HepG2 (cell line): ENCODE data around the gene FRS2. TPM values are rescaled to one million over a fixed set of nuclear protein-coding genes. Genes with fewer than 3 reads are reported as not detected.

Experiments used
- EED ChIP-seq: sonication (generic); formaldehyde crosslinking; IDR thresholded peaks from 2 replicates; pipeline ENCODE4 v1.5.0; 2020; ENCODE audit warnings: mild to moderate bottlenecking, missing genetic modification reagents
- HNRNPK ChIP-seq: fragments of 200-400 bp; formaldehyde crosslinking; IDR thresholded peaks from 2 replicates; pipeline ENCODE4 v1.6.1; 2018; ENCODE audit warnings: low read length, low read depth, moderate library complexity, mild to moderate bottlenecking; ENCODE audit not compliant: poor library complexity, severe bottlenecking
- HOXA7 ChIP-seq: sonication (generic); formaldehyde crosslinking; IDR thresholded peaks from 2 replicates; pipeline ENCODE4 v1.8.1; 2022; ENCODE audit warnings: mild to moderate bottlenecking, missing genetic modification reagents, moderate library complexity
- MXD4 ChIP-seq: IDR thresholded peaks from 2 replicates; pipeline ENCODE4 v1.6.1; 2016; ENCODE audit warnings: mild to moderate bottlenecking, missing biosample characterization, missing genetic modification reagents
- NR2C2 ChIP-seq: sonication (generic); formaldehyde crosslinking; IDR thresholded peaks from 2 replicates; pipeline ENCODE4 v1.4.0; 2020; ENCODE audit warnings: missing genetic modification reagents, mild to moderate bottlenecking, moderate library complexity, borderline replicate concordance
- RBFOX2 ChIP-seq: fragments of 200-400 bp; formaldehyde crosslinking; IDR thresholded peaks from 2 replicates; pipeline ENCODE4 v1.6.1; 2017; ENCODE audit warnings: low read depth, mild to moderate bottlenecking, low read length
- SIN3B ChIP-seq: fragments of 150-350 bp; IDR thresholded peaks from 2 replicates; pipeline ENCODE4 v1.6.1; 2014; ENCODE audit warnings: low read length
- SUZ12 ChIP-seq: fragments of 150-350 bp; IDR thresholded peaks from 2 replicates; pipeline ENCODE4 v1.6.1; 2014; ENCODE audit warnings: low read depth, low read length
- ZFP1 ChIP-seq: IDR thresholded peaks from 2 replicates; pipeline ENCODE4 v1.6.1; 2016
- polyA plus RNA-seq, 8 experiments: library from polyadenylated mRNA; depleted of rRNA in 3 of 8; stranded (reverse) in 7 of 8; unstranded in 1 of 8; fragments of >200 nt; fragmentation: Illumina TruSeq in 4 of 8; extraction: Trizol in 4 of 8; gene quantifications; 2 replicates each; pipeline versions ENCODE4 v1.2.1 to v1.2.3, GENCODE V29; 2011 to 2016; ENCODE audit warnings: low read depth in 4 of 8, missing spikeins in 1 of 8, mixed read lengths in 1 of 8; ENCODE audit not compliant: insufficient read depth in 1 of 8
- total RNA-seq, 5 experiments: library from RNA; depleted of rRNA; stranded (reverse); fragments of >200 nt; fragmentation: Illumina TruSeq; extraction: Trizol; gene quantifications; 2 replicates each; pipeline ENCODE4 v1.2.3, GENCODE V29; 2016; ENCODE audit warnings: low read depth in 1 of 5
- TF ChIP-seq, protein P1 (sequence below): sonication (generic); formaldehyde crosslinking; IDR thresholded peaks from 2 replicates; pipeline ENCODE4 v1.4.0; 2020; ENCODE audit warnings: missing genetic modification reagents
- TF ChIP-seq, protein P2 (sequence below): sonication (generic); formaldehyde crosslinking; IDR thresholded peaks from 2 replicates; pipeline ENCODE4 v1.4.0; 2020; ENCODE audit warnings: mild to moderate bottlenecking, missing genetic modification reagents
- TF ChIP-seq, protein P3 (sequence below): sonication (generic); formaldehyde crosslinking; IDR thresholded peaks from 2 replicates; pipeline ENCODE4 v1.5.1; 2020; ENCODE audit warnings: missing genetic modification reagents, mild to moderate bottlenecking, borderline replicate concordance
- TF ChIP-seq, protein P4 (sequence below): sonication (generic); formaldehyde crosslinking; IDR thresholded peaks from 2 replicates; pipeline ENCODE4 v1.5.1; 2020; ENCODE audit warnings: mild to moderate bottlenecking, missing genetic modification reagents
- TF ChIP-seq, protein P5 (sequence below): sonication (generic); formaldehyde crosslinking; IDR thresholded peaks from 2 replicates; pipeline ENCODE4 v1.4.0; 2020; ENCODE audit warnings: missing genetic modification reagents; ENCODE audit errors: not compliant biosample characterization
- TF ChIP-seq, protein P6 (sequence below): sonication (generic); formaldehyde crosslinking; IDR thresholded peaks from 2 replicates; pipeline ENCODE4 v1.5.1; 2020; ENCODE audit warnings: mild to moderate bottlenecking, moderate library complexity, missing genetic modification reagents

Gene FRS2
- total and polyA plus RNA-seq, 2 of the 13 experiments (the other 11 are each of a cell fraction or from before 2014, with no cell fraction given) = 8.3 to 16.8 TPM

DNA sequence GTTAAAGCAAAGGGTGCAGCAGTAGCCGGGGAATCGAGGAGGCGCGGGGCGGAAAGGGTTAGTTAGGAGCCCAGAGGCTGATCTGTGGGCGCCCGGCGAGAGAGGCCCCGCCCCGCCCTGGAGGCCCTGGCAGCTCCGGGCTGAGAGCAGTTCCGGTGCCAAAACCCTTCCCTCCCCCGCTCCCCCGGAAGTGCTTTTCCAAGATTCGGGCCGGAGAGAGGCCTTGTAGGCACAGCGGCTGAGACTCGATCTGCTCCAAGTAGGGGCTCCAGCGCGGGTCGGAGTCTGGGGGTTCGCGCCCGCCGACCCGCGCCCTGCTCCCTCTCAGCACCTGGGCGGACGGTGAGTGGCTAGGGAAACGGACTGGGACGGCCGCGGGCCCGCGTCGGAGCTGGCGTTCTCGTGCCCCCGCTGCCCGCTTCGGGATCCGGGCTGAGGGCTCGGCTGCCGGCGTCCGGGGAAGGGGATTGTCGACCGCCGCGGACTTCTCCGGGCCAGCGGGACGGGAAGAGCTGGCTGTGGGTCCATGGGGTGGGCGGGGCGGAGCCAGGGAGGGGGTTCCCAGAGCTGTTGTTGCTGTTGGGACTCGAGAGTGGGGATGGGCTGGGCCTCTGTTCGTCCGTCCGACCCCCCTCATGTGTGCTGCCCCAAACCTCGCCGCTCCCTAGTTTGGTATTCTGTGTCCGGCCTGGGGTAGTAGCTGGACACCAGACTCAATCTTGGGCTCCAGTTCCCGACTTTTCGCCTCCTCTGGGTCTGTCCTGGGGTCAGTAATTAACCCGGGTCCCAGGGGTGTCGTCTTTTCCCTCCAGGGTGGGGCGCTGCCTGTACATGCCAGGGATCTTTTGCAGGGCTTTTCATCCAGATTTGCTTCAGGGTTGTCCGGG lies at the start of gene FRS2 (continued):
- TF ChIP-seq, protein P1, sequence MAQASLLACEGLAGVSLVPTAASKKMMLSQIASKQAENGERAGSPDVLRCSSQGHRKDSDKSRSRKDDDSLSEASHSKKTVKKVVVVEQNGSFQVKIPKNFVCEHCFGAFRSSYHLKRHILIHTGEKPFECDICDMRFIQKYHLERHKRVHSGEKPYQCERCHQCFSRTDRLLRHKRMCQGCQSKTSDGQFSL (CRISPR knock-in tag) = no peak
- TF ChIP-seq, protein P2, sequence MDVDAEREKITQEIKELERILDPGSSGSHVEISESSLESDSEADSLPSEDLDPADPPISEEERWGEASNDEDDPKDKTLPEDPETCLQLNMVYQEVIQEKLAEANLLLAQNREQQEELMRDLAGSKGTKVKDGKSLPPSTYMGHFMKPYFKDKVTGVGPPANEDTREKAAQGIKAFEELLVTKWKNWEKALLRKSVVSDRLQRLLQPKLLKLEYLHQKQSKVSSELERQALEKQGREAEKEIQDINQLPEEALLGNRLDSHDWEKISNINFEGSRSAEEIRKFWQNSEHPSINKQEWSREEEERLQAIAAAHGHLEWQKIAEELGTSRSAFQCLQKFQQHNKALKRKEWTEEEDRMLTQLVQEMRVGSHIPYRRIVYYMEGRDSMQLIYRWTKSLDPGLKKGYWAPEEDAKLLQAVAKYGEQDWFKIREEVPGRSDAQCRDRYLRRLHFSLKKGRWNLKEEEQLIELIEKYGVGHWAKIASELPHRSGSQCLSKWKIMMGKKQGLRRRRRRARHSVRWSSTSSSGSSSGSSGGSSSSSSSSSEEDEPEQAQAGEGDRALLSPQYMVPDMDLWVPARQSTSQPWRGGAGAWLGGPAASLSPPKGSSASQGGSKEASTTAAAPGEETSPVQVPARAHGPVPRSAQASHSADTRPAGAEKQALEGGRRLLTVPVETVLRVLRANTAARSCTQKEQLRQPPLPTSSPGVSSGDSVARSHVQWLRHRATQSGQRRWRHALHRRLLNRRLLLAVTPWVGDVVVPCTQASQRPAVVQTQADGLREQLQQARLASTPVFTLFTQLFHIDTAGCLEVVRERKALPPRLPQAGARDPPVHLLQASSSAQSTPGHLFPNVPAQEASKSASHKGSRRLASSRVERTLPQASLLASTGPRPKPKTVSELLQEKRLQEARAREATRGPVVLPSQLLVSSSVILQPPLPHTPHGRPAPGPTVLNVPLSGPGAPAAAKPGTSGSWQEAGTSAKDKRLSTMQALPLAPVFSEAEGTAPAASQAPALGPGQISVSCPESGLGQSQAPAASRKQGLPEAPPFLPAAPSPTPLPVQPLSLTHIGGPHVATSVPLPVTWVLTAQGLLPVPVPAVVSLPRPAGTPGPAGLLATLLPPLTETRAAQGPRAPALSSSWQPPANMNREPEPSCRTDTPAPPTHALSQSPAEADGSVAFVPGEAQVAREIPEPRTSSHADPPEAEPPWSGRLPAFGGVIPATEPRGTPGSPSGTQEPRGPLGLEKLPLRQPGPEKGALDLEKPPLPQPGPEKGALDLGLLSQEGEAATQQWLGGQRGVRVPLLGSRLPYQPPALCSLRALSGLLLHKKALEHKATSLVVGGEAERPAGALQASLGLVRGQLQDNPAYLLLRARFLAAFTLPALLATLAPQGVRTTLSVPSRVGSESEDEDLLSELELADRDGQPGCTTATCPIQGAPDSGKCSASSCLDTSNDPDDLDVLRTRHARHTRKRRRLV = 0 out of 2 replicates have a peak, but pooled peaks have one; percentile 37
- TF ChIP-seq SUZ12 (no peak), NR2C2 (CRISPR knock-in tag) (peak; percentile 99), MXD4 (peak; percentile 66), EED (CRISPR knock-in tag) (no peak), ZFP1 (CRISPR knock-in tag) (peak; percentile 19; the same call in 1 of the 2 replicates), SIN3B (no peak), RBFOX2 (peak; percentile 94), HOXA7 (no peak), HNRNPK (peak; percentile 37)
- TF ChIP-seq, protein P3, sequence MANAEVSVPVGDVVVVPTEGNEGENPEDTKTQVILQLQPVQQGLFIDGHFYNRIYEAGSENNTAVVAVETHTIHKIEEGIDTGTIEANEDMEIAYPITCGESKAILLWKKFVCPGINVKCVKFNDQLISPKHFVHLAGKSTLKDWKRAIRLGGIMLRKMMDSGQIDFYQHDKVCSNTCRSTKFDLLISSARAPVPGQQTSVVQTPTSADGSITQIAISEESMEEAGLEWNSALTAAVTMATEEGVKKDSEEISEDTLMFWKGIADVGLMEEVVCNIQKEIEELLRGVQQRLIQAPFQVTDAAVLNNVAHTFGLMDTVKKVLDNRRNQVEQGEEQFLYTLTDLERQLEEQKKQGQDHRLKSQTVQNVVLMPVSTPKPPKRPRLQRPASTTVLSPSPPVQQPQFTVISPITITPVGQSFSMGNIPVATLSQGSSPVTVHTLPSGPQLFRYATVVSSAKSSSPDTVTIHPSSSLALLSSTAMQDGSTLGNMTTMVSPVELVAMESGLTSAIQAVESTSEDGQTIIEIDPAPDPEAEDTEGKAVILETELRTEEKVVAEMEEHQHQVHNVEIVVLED (CRISPR knock-in tag) = 0 out of 2 replicates have a peak, but pooled peaks have one; percentile 35
- TF ChIP-seq, protein P4, sequence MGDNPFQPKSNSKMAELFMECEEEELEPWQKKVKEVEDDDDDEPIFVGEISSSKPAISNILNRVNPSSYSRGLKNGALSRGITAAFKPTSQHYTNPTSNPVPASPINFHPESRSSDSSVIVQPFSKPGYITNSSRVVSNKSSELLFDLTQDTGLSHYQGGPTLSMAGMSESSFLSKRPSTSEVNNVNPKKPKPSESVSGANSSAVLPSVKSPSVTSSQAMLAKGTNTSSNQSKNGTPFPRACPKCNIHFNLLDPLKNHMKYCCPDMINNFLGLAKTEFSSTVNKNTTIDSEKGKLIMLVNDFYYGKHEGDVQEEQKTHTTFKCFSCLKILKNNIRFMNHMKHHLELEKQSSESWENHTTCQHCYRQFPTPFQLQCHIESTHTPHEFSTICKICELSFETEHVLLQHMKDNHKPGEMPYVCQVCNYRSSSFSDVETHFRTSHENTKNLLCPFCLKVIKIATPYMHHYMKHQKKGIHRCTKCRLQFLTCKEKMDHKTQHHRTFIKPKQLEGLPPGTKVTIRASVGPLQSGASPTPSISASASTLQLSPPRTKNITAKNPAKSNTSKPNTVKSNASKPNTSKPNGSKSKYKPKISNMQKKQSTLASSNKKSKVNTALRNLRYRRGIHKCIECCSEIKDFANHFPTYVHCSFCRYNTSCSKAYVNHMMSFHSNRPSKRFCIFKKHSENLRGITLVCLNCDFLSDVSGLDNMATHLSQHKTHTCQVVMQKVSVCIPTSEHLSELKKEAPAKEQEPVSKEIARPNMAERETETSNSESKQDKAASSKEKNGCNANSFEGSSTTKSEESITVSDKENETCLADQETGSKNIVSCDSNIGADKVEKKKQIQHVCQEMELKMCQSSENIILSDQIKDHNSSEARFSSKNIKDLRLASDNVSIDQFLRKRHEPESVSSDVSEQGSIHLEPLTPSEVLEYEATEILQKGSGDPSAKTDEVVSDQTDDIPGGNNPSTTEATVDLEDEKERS (CRISPR knock-in tag) = peak; percentile 55; the same call in 1 of the 2 replicates
- TF ChIP-seq, protein P5, sequence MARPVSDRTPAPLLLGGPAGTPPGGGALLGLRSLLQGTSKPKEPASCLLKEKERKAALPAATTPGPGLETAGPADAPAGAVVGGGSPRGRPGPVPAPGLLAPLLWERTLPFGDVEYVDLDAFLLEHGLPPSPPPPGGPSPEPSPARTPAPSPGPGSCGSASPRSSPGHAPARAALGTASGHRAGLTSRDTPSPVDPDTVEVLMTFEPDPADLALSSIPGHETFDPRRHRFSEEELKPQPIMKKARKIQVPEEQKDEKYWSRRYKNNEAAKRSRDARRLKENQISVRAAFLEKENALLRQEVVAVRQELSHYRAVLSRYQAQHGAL (CRISPR knock-in tag) = no peak
- TF ChIP-seq, protein P6, sequence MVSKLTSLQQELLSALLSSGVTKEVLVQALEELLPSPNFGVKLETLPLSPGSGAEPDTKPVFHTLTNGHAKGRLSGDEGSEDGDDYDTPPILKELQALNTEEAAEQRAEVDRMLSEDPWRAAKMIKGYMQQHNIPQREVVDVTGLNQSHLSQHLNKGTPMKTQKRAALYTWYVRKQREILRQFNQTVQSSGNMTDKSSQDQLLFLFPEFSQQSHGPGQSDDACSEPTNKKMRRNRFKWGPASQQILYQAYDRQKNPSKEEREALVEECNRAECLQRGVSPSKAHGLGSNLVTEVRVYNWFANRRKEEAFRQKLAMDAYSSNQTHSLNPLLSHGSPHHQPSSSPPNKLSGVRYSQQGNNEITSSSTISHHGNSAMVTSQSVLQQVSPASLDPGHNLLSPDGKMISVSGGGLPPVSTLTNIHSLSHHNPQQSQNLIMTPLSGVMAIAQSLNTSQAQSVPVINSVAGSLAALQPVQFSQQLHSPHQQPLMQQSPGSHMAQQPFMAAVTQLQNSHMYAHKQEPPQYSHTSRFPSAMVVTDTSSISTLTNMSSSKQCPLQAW (CRISPR knock-in tag) = no peak
